GM21528 (cell line): Measurements from ENCODE around the gene TMEM164.

ENCODE experiments used
- ATAC-seq: cut with Tn5 transposase; IDR thresholded peaks from one replicate; pipeline ENCODE4 v1.9.1; 2021; ENCODE audit warnings: mild to moderate bottlenecking, moderate library complexity; ENCODE audit not compliant: unreplicated experiment, low FRiP score

TMEM164 gene

GRCh38 chrX:110003167-110004156 lies 548 bp downstream of the TMEM164 start:
- peak; percentile 22 for ATAC-seq

- ATAC-seq, result no peak
These were observed 1.3 kb downstream of the TMEM164 start for GRCh38 chrX:110004215-110004614.

- ATAC-seq, result no peak
These were observed 1.9 kb downstream of the TMEM164 start for GRCh38 chrX:110004731-110005369.

GRCh38 chrX:110006161-110006560 lies 3.2 kb downstream of the TMEM164 start:
- no peak for ATAC-seq

GRCh38 chrX:110006821-110007375 lies 4.0 kb downstream of the TMEM164 start:
- no peak for ATAC-seq

- ATAC-seq, result no peak
These were observed 5.2 kb downstream of the TMEM164 start for GRCh38 chrX:110008011-110008635.

- no peak for ATAC-seq
These were observed 10.0 kb downstream of the TMEM164 start for GRCh38 chrX:110012818-110013485.

- no peak for ATAC-seq
These were observed 11.1 kb downstream of the TMEM164 start for GRCh38 chrX:110013968-110014367.

- no peak for ATAC-seq
These were observed 12.1 kb downstream of the TMEM164 start for GRCh38 chrX:110015032-110015431.

GRCh38 chrX:110015915-110016314 lies 13.0 kb downstream of the TMEM164 start:
- ATAC-seq, result no peak

GRCh38 chrX:110020536-110020935 lies 17.6 kb downstream of the TMEM164 start:
- no peak for ATAC-seq

- no peak for ATAC-seq
These were observed 18.5 kb downstream of the TMEM164 start for GRCh38 chrX:110021258-110022022.

GRCh38 chrX:110022599-110023448 lies 19.9 kb downstream of the TMEM164 start:
- no peak for ATAC-seq

GRCh38 chrX:110025395-110025794 lies 22.5 kb downstream of the TMEM164 start:
- ATAC-seq, result no peak

GRCh38 chrX:110026099-110026844 lies 23.4 kb downstream of the TMEM164 start:
- no peak for ATAC-seq

- no peak for ATAC-seq
These were observed 29.7 kb downstream of the TMEM164 start for GRCh38 chrX:110032534-110033147.

- ATAC-seq, result no peak
These were observed 31.1 kb downstream of the TMEM164 start for GRCh38 chrX:110034036-110034435.
